ENCODE data around the gene MYO5A.

- TF ChIP-seq CEBPB (IDR thresholded peaks at IDR 0.05) (no peak), POLR2A (IDR thresholded peaks at IDR 0.05; ENCODE audit: low read length) (no peak)
- TF ChIP-seq, protein P1, sequence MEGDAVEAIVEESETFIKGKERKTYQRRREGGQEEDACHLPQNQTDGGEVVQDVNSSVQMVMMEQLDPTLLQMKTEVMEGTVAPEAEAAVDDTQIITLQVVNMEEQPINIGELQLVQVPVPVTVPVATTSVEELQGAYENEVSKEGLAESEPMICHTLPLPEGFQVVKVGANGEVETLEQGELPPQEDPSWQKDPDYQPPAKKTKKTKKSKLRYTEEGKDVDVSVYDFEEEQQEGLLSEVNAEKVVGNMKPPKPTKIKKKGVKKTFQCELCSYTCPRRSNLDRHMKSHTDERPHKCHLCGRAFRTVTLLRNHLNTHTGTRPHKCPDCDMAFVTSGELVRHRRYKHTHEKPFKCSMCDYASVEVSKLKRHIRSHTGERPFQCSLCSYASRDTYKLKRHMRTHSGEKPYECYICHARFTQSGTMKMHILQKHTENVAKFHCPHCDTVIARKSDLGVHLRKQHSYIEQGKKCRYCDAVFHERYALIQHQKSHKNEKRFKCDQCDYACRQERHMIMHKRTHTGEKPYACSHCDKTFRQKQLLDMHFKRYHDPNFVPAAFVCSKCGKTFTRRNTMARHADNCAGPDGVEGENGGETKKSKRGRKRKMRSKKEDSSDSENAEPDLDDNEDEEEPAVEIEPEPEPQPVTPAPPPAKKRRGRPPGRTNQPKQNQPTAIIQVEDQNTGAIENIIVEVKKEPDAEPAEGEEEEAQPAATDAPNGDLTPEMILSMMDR (IDR thresholded peaks at IDR 0.05), result no peak
These were observed 87.7 kb downstream of the MYO5A start for GRCh38 chr15:52440946-52441345.
